Fibroblast of the aortic adventitia (primary cell): ENCODE data around the gene CD74. TPM values are rescaled to one million over a fixed set of nuclear protein-coding genes. Genes with fewer than 3 reads are reported as not detected.

Experiments
- DNase-seq: peaks from one replicate; pipeline ENCODE4 v3.0.0-alpha.2; 2010; ENCODE audit warnings: low read depth
- H3K4me3 ChIP-seq: 2 replicates; pipeline ENCODE4 v1.5.1; 2011; ENCODE audit warnings: low read depth, mild to moderate bottlenecking, control low read depth, low read length, moderate library complexity
- CTCF ChIP-seq: IDR thresholded peaks from 2 replicates; pipeline ENCODE4 v1.5.1; 2011; ENCODE audit warnings: mild to moderate bottlenecking, low read length, control low read depth, inconsistent platforms; ENCODE audit not compliant: insufficient read depth
- total RNA-seq: library from RNA; depleted of rRNA; stranded (reverse); fragments of >200 nt; gene quantifications from 2 replicates; pipeline ENCODE4 v1.2.3, GENCODE V29; 2012; ENCODE audit warnings: low replicate concordance

CD74 gene
- total RNA-seq, 1 donor = 1.1 TPM

- DNase-seq = no peak
- no peak overlapping the region for H3K4me3 ChIP-seq
- TF ChIP-seq CTCF = no peak
Observed at GRCh38 chr5:150404121-150404520, 8.6 kb downstream of the CD74 start.

DNA sequence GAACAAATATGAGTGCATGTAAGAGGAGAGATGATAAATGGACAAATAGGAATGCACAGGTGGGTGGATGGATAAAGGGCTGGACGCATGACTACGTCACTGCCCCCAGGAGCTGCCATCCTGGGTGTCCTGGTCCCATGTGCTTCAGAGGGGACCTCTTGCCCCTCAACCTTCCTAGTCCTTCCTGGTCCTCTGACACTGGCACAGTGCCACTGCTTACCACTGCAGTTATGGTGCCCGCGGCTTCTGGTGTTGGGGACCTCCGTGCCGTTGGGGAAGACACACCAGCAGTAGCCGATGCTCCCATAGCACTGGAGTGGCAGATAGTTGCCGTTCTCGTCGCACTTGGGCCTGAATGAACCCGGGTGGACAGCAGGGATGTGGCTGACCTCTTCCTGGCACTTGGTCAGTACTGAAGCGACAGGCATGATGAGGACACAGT, 9.8 kb downstream of the CD74 start:
- TF ChIP-seq CTCF = no peak
- no peak overlapping the region for H3K4me3 ChIP-seq
- DNase-seq = no peak

GRCh38 chr5:150402229-150402773, 10.4 kb downstream of the CD74 start:
- H3K4me3 ChIP-seq = no peak overlapping the region
- TF ChIP-seq CTCF = no peak
- no peak for DNase-seq

GRCh38 chr5:150401376-150402228, 11.1 kb downstream of the CD74 start:
- TF ChIP-seq CTCF = no peak
- no peak for DNase-seq
- no peak overlapping the region for H3K4me3 ChIP-seq

GRCh38 chr5:150401076-150401375, 11.7 kb downstream of the CD74 start:
- TF ChIP-seq CTCF = no peak
- no peak for DNase-seq
- H3K4me3 ChIP-seq = no peak overlapping the region

DNA sequence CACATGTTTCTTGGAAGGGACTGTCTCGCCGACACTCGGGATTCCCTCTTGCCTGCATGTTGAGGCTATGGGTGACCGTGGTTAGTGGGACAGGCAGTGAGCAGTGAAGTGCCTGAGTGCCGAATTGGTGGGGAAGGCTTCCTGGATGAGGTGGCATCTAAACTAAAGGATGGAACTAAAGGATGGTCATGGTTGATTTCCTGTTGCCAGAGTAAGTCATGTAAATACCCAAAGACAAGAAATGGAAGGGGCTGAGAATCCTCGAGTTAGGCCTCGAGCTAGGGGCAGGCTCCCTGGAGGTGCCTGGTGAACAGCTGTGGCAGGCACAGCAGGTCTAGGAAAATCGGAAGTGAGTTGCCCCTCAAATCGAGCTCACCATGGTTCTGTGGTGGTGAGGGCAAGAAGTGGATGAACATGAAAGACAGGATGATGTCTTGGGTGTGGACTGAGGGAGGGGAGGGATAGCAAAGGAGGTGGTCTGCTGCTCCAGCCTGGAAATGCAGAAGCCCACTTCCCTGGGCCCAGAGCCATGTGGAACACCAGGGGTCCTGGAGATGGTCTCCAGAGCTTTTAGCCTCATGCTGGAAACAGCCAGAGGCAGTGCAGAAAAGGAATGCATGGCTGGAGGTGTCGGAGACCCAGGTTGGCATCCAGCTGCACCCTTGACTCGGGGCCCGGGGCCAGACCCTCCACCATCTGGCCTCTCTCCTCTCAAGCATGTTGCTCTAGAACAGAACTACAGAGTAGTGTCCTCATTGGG, 12.2 kb downstream of the CD74 start:
- no peak for TF ChIP-seq CTCF
- DNase-seq = no peak
- no peak overlapping the region for H3K4me3 ChIP-seq
